Mesothelial cell of epicardium (in vitro differentiated cells): ENCODE data around the gene LAMA3. TPM values are rescaled to one million over a fixed set of nuclear protein-coding genes. Genes with fewer than 3 reads are reported as not detected.

Experiments
- DNase-seq, 2 experiments: peaks; one replicate each; pipeline ENCODE4 v3.0.0; 2021; ENCODE audit warnings: low spot score in 2 of 2; ENCODE audit not compliant: unreplicated experiment in 2 of 2
- H3K27ac Mint-ChIP-seq: 2 replicates; pipeline ENCODE4 v1.8.0; 2021; ENCODE audit warnings: mixed read lengths
- H3K27me3 Mint-ChIP-seq: 2 replicates; pipeline ENCODE4 v1.8.0; 2021; ENCODE audit warnings: low read depth, mixed read lengths
- H3K36me3 Mint-ChIP-seq: 2 replicates; pipeline ENCODE4 v1.8.0; 2021; ENCODE audit warnings: mixed read lengths
- H3K4me1 Mint-ChIP-seq: 2 replicates; pipeline ENCODE4 v1.8.0; 2021; ENCODE audit warnings: mixed read lengths
- H3K4me3 Mint-ChIP-seq: 2 replicates; pipeline ENCODE4 v1.8.0; 2021; ENCODE audit warnings: mild to moderate bottlenecking, moderate library complexity, mixed read lengths
- H3K9me3 Mint-ChIP-seq: 2 replicates; pipeline ENCODE4 v1.8.0; 2021; ENCODE audit warnings: mixed read lengths
- total RNA-seq: library from RNA; stranded (reverse); gene quantifications from 3 replicates; pipeline ENCODE4 v1.2.1, GENCODE V29; 2021
- TF ChIP-seq, protein P1 (sequence below): fragments of 200-600 bp; sonication (generic); IDR thresholded peaks from one replicate; pipeline ENCODE4 v1.5.0; 2021; ENCODE audit warnings: antibody characterized with exemption; ENCODE audit not compliant: unreplicated experiment

LAMA3 gene
- total RNA-seq, 1 donor from 2014 or later, result 6.7 TPM

DNA sequence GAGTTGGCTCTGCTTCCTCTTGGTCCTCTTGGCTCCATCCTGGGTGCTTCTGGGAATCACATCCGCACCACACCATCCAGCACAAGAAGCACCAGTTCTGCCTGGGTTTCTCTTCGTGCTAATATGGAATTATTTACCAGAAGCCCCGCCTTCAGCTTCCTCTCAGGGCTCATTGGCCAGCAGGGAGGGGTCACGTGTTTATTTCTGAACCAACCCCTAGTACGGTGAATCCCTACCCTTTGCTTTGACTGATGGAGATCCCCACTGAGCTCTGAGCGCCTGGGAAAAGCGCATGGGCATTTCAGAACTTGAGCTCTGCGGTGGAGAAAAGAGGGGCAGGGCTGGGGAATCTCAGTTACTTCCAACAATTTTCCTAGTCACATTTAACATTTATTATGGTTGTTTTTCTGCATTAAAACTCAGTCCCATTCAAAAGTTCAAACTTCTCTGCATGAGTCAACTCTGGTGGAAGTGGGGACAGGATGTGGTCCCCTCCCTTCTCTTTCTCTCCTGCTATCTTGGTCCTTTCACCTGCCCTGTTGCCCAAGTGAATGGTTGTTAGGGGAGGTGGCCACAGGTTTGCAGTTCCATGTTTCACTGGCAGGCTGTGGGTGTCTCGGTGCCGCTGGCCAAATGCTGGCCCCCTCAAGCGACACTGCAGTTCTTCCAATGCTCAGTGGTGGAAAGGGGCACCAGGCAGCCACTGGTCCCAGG lies 248.9 kb downstream of the LAMA3 start:
- Mint-ChIP-seq H3K4me3 (no peak overlapping the region), H3K4me1 (peaks cover 17% of the 10 kb centered on the region), H3K9me3 (no peaks in the 10 kb centered on the region), H3K27ac (no peak overlapping the region), H3K36me3 (no peaks in the 10 kb centered on the region), H3K27me3 (peaks cover 4% of the 10 kb centered on the region)
- TF ChIP-seq, protein P1, sequence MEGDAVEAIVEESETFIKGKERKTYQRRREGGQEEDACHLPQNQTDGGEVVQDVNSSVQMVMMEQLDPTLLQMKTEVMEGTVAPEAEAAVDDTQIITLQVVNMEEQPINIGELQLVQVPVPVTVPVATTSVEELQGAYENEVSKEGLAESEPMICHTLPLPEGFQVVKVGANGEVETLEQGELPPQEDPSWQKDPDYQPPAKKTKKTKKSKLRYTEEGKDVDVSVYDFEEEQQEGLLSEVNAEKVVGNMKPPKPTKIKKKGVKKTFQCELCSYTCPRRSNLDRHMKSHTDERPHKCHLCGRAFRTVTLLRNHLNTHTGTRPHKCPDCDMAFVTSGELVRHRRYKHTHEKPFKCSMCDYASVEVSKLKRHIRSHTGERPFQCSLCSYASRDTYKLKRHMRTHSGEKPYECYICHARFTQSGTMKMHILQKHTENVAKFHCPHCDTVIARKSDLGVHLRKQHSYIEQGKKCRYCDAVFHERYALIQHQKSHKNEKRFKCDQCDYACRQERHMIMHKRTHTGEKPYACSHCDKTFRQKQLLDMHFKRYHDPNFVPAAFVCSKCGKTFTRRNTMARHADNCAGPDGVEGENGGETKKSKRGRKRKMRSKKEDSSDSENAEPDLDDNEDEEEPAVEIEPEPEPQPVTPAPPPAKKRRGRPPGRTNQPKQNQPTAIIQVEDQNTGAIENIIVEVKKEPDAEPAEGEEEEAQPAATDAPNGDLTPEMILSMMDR, result no peak
- DNase-seq, result no peak

DNA sequence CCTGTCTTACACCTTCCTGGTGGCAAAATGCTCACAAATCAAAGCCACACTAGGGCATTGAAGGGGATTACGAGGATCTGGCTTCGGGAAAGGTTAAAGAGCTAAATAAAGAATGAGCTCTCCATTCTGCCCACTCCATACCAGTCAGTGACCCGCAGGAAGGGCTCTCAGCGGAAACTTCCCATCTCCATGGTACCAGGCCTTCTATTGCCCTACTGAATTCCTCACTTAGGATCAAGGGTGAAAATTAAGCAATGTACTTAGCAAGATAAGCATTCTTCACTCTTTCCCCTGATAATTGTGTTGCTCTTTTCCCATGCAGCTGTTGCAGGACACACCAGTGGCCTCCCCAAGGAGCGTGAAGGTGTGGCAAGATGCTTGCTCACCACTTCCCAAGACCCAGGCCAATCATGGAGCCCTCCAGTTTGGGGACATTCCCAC lies 249.7 kb downstream of the LAMA3 start:
- TF ChIP-seq, protein P1, result no peak
- DNase-seq, result no peak
- no peaks in the 10 kb centered on the region for H3K36me3 Mint-ChIP-seq
- H3K9me3 Mint-ChIP-seq, result no peaks in the 10 kb centered on the region
- H3K4me1 Mint-ChIP-seq, result peaks cover 11% of the 10 kb centered on the region
- H3K27me3 Mint-ChIP-seq, result peaks cover 4% of the 10 kb centered on the region
- no peak overlapping the region for H3K4me3 Mint-ChIP-seq
- no peak overlapping the region for H3K27ac Mint-ChIP-seq

DNA sequence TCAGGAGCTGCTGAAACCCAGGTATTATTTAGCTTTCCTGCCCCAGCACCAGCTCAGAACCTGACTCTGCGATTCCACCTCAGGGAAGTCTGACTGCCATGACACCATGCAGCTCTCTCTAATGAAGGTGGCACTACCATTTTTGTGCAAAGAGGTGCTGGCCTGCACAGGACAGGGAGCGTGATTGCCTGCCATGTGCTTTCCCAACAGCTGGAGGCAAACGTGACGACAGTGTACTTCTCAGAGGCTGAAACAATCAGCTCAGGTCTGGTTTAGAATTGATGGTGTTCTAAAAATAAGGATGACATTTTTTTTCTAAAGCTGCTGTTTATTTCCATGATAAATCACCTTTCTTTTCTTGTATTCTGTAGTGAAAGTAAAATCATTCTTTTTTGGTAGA lies 250.1 kb downstream of the LAMA3 start:
- H3K27ac Mint-ChIP-seq, result no peak overlapping the region
- no peaks in the 10 kb centered on the region for H3K36me3 Mint-ChIP-seq
- DNase-seq, result no peak
- H3K27me3 Mint-ChIP-seq, result peaks cover 2% of the 10 kb centered on the region
- H3K4me1 Mint-ChIP-seq, result peaks cover 14% of the 10 kb centered on the region
- no peaks in the 10 kb centered on the region for H3K9me3 Mint-ChIP-seq
- no peak overlapping the region for H3K4me3 Mint-ChIP-seq
- TF ChIP-seq, protein P1, result no peak

DNA sequence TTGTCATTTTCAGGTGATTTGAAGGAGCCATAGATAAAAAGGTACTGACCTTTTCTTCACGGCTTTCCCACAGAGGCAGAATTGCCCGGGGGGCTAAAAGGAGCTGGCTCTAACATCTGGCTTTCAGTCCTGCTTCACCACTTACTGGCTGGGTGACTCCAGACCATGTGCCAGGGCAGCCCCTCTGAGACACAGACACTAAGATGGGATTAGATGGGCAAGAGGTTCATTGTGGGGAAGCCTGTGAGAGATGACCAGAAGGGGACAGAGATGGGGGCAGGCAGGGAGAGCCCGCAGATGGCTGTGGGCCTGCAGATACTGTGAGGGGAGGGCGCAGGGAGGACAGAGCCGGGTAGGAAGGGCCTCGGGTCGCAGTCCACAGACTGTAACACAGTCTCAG lies 250.6 kb downstream of the LAMA3 start:
- Mint-ChIP-seq H3K27me3 (peaks cover 2% of the 10 kb centered on the region), H3K4me1 (peaks cover 16% of the 10 kb centered on the region), H3K27ac (no peak overlapping the region), H3K36me3 (no peaks in the 10 kb centered on the region), H3K4me3 (no peak overlapping the region), H3K9me3 (no peaks in the 10 kb centered on the region)
- DNase-seq, result no peak
- TF ChIP-seq, protein P1, result no peak

DNA sequence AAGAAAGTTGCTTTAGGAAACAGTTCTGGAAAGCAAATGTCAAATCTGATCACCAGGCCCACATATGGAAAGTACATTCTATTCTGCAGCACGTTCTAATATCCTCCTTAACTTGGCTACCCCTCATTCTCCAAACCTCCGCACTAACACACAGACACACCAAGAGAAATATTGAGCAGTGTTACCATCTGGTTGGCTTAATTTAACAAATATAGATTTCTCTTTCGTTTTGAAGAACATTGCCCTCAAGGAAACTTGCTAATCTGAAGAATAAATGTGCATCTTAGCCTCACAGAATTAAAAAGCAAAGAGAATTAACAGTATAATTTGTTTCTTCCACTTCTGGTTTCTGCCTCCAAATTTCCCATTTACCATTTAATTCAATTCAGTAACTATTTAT lies 252.5 kb downstream of the LAMA3 start:
- Mint-ChIP-seq H3K4me3 (no peak overlapping the region), H3K36me3 (no peaks in the 10 kb centered on the region)

More for the DNA sequence above, 252.5 kb downstream of the LAMA3 start:
- Mint-ChIP-seq H3K27me3 (no peaks in the 10 kb centered on the region), H3K9me3 (no peaks in the 10 kb centered on the region), H3K4me1 (peaks cover 18% of the 10 kb centered on the region), H3K27ac (no peak overlapping the region)
- TF ChIP-seq, protein P1, result no peak
- DNase-seq, result no peak
